GM12801 (cell line): ENCODE results near the gene ALPL.

ENCODE experiments used
- TF ChIP-seq, protein P1 (sequence below): IDR thresholded peaks from one replicate; pipeline ENCODE4 v1.5.1; 2011; ENCODE audit warnings: control low read depth; ENCODE audit not compliant: insufficient read length; ENCODE audit errors: extremely low read depth

Gene ALPL

DNA sequence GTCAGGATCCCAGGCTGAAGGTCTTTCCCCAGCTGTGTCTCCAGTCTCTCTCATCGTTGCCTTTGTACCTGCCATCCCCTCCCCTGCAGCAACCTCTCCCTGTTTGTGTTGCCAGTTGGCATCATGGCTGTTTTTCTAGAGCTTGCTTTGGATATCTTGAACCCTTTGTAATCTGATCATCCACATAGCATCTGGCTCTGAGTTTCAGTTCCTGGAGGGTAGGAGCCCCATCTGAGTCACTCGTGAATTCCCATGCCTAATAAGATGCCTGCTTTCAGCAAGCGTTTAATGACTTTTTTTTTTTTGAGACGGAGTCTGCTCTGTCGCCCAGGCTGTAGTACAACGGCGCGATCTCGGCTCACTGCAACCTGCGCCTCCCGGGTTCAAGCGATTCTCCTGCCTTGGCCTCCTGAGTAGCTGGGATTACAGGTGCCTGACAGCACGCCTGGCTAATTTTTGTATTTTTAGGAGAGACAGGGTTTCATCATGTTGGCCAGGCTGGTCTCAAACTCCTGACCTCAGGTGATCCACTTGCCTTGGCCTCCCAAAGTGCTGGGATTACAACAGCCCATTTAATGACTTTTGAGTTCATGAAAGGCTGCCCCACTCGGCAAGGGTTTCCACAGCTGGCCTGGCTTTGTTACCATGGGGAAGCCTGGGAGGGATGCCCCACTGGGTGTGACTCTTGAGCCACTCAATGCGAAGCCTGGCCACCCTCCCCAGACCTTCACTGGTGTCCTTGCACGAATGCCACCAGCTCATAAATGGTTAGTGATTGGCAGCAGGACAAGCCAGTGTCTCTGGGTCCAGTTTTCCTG is 11.9 kb downstream of the ALPL start:
- TF ChIP-seq, protein P1, sequence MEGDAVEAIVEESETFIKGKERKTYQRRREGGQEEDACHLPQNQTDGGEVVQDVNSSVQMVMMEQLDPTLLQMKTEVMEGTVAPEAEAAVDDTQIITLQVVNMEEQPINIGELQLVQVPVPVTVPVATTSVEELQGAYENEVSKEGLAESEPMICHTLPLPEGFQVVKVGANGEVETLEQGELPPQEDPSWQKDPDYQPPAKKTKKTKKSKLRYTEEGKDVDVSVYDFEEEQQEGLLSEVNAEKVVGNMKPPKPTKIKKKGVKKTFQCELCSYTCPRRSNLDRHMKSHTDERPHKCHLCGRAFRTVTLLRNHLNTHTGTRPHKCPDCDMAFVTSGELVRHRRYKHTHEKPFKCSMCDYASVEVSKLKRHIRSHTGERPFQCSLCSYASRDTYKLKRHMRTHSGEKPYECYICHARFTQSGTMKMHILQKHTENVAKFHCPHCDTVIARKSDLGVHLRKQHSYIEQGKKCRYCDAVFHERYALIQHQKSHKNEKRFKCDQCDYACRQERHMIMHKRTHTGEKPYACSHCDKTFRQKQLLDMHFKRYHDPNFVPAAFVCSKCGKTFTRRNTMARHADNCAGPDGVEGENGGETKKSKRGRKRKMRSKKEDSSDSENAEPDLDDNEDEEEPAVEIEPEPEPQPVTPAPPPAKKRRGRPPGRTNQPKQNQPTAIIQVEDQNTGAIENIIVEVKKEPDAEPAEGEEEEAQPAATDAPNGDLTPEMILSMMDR, result no peak

DNA sequence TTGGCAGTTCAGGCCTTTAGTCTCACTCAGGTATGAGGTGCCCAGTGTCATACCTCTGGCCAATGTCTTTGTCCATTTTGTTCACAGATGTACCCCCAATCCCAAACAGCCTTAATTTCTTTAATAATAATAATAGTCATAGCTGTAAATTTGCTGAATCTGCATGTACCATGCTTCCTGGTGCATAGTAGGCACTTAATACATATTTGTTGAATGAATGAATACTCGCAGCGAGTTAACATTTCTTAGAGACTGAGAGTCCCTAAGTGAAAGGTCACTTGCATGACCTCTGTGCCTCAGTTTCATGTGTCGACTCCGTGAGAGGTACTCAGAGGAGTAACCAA is 12.5 kb downstream of the ALPL start:
- TF ChIP-seq, protein P1, result no peak

GRCh38 chr1:21522525-21523038 is 13.4 kb downstream of the ALPL start:
- TF ChIP-seq, protein P1, result no peak

DNA sequence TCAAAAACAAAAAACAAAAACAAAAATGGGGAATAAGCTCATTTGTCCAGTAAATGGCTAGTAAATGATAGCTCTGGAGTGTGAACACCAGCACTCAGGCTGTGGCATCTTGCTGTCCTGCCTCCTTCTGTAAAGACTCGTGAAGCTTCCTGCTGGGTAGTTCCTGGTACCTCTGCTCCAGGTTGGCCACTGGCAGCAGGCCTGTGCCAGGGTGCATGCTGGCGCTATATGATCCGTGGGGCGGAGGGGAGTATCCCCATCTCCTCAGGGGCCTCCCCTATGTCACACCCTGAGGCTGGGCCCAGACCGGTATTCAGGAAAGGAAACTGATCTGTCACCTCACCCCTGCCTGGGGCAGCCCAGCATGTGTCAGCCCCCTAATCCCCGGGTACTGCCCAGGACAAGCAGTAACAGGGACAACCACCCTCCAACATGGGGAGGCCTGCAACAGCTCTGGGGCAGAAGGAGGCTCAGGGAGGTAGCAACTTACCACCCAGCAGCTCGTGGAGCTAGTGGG is 14.1 kb downstream of the ALPL start:
- TF ChIP-seq, protein P1, result no peak

DNA sequence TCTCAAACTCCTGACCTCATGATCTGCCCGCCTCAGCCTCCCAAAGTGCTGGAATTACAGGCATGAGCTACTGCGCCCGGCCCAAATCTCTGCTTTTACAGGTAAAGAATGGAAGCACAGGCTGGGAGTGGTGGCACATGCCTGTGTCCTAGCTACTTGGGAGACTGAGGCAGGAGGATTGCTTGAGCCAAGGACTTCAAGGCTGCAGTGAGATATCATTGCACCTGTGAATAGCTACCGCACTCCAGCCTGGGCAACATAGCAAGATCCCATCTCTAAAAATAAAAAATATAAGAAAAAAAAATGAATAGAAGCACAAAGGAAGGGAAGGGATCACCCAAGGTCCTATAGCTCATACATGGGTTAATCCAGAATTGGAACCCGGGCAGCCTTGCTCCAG is 15.0 kb downstream of the ALPL start:
- TF ChIP-seq, protein P1, result no peak

DNA sequence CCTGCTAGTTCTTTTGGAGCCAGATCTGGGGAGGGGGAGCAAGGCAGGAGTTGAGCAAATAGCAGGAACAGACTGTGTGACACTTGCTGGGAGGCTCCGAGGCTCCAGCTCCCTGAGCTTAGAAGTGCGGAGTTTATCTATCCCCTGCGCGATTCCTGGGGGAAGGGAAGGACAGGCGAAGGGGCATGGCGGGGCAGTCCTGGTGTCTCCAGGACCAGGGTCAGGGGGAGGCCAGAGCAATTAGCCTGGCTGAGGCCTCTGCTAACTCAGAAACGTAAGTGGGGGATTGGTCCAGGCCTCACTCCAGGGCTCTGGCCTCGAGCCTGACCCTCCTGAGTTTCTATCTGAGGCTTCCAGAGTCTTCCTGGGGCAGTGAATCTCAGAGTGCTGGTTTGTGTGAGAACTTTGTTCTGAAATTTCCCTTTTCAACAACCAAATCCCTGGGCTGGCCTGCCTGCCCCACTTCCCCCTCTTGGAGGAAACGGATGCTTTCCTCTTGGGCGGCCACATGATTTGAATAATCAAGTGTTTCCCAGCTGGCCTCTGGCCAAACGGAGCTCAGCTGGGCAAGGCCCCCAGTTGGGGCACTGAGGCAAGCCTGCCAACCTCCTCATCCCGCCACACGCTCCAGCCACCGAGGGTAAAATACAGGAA is 15.6 kb downstream of the ALPL start:
- TF ChIP-seq, protein P1, result no peak

DNA sequence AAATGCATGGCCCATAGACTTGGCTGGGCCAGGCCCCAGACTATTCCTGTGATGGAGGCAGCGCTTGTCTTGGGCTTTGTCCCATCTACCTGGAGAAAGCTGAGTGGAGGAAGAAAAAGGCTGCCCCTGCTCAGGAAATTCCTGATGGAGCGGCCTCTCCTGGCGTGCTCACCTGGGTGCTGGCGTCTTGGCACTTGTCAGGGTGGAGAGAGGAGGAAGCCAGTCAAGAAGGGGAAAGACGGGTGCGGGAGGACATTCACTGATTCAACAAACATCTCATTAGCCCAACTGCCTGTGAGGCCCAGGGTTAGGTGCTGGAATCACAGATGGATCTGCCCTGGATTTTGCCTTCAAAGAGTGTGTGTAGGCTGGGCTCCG is 16.1 kb downstream of the ALPL start:
- TF ChIP-seq, protein P1, result no peak
